ENCODE results near the gene CTTNBP2. TPM values are rescaled to one million over a fixed set of nuclear protein-coding genes. Genes with fewer than 3 reads are reported as not detected.

The CTTNBP2 gene
- total RNA-seq, 1 donor from 2014 or later, result not detected

DNA sequence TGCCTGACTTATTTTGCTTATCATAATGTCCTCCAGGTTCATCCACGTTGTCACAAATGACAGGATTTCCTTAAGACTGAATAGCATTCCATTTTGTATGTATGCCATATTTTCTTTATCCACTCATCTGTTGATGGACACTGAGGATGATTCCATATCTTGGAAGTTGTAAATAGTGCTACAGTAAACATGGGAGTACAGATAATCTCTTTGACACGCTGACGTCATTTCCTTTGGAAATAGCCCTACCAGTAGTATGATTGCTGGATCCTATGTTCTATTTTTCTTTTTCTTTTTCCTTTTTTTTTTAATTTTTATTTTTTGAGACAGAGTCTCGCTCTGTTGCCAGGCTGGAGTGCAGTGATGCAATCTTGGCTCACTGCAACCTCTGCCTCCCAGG is 167.6 kb downstream of the CTTNBP2 start:
- intact Hi-C loops (cut with micrococcal nuclease), result no loop called here

DNA sequence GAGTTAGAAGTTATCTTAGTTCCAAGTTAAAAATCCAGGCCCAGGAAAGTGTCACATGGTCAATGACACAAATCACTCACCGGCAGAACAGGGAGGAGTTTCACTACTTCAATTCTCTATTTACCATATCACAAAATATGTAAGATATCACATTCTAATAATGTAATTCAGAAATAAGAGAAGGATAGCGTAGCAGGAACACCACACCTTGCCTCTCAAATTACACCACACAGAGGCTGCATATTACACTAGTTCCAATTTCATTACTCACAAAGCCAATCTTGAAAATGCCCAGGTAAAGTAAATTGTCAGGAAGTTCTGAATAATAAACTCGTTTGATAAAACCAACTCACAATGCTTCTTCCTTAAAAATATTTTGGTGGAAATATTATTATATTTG is 169.2 kb downstream of the CTTNBP2 start:
- intact Hi-C loops (cut with micrococcal nuclease), result no loop called here

DNA sequence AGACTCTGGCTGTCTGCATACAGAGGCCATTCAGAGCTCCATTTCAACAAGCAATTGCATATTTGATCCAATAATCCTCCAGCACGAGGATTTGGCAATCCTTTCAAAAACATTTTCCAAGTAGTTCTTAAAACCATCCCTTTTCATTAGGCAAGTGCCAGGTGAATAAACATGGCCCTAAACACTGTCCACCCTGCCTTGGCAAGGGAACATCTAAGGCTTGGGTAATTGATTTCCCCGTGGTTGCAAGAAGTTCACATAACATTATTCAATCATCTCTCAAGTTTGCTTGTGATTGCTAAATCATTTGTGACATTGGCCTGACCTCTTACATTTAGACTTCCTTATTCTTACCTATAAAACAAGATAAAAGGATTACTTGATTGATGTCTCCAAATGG is 175.2 kb downstream of the CTTNBP2 start:
- intact Hi-C loops (cut with micrococcal nuclease), result no loop called here

DNA sequence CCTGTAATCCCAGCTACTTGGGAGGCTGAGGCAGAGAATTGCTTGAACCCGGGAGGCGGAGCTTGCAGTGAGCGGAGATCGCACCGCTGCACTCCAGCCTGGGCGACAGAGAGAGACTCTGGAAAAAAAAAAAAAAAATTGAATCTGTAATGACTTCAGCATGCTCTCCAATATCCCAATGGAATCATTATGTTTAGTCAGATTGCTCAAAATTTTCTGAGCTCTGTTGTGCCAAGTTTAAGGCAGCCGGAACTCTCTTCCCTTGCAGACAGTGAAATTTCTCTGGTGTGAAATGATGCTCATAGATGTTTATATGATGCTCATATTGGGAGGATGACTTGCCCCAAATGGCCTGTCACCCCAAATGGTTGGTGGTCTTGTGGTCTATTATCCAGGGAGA is 180.9 kb downstream of the CTTNBP2 start:
- intact Hi-C loops (cut with micrococcal nuclease), result no loop called here

DNA sequence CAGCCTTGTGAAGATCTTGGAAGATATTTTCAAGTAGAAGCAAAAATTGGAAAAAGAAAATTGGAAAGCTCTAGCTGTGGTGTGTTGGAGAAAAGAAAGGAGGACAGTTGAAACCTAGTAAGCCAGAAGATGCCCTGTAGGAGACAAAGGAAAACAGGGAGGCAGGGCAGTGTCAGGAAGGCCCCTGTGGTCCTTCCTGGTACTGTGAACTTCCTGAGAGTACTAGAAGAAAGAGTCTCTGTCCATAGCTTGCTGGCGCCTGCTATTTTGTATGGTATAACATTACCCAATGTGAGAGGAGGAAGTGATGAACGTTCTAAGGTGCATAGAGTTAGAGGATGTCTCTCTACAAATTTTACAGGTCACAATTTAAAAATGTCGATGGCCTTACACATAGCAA is 183.1 kb downstream of the CTTNBP2 start:
- intact Hi-C loops (cut with micrococcal nuclease), result no loop called here

DNA sequence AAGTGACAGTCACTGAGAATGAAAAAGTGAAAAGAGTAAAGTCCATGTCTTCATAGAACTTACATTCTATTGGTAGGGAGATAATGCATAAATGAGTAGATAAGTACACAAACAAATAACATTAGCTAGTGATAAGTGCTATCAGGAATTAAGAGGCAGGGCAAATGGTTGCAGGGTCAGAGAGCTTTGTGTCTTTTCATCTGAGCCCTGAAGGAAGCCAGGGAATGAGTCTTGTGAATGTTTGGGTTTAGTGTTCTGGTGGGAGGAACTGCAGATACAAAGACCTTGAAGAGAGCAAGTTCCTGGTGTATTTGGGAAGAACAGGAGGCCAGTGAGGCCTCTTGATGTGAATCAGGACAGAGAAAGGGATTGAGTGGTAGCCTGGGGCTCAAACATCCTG is 183.8 kb downstream of the CTTNBP2 start:
- intact Hi-C loops (cut with micrococcal nuclease), result no loop called here

DNA sequence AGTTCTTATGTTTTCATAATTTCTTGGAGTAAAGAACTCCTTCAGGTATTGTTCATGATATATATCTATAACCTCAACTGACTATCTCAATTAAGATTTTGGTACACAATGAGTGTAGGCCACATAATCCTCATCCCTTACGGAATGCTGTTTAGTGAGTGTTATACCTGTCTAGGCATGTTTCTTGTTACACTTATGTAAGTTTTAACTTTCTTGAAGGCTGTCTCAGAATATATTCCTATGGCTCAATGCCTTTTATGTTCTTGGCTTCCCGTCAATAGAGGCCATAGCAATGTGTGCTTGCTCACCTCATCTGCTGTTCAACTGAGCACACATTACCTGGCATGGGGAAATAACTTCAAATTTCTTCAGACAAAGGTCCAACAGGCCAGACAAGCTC is 185.1 kb downstream of the CTTNBP2 start:
- intact Hi-C loops (cut with micrococcal nuclease), result no loop called here

DNA sequence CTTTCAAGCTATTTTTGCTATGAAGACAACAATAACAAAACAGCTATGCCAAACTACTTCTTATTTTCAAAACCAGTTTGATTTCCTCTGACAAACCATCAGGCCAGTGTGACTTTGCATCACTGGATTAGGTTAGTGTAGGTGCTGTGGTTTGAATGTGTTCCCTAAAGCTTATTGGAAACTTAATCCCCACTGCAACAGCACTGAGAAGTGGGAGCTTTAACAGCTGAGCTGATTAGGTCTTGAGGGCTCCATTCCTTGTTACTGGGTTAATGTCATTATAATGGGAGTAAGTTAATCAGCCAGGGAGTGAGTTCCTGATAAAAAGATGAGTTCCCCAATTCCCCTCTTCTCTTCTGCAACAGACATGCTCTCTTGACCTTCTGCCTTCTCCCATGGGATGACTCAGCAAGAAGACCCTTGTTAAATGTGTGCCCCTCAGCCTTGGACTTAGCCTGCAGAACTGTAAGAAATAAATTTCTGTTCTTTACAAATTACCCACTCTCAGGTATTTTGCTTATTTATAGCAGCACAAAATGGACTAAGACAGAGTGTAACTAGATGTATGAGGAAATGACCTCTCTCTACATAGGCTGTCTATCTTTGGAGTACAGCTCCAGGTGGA is 186.8 kb downstream of the CTTNBP2 start:
- intact Hi-C loops (cut with micrococcal nuclease), result no loop called here

DNA sequence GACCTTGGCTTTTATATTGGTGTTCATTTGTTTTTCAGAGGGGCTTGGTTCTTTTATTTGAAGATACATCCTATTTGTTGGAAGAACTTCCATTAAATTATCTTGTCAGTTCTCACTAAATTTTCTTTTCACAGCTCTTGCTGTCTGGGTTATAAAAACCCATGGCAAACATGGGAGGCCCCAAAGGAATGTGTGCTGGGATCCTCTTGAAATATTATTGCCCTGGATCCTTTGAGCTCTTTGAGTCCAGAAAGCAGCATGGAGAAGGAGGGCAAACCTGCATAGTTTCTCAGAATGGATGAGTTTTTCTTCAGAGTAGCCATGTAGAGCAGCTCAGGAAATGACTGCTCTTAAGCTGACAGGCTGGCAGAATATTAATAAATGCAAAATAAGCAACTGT is 187.4 kb downstream of the CTTNBP2 start:
- intact Hi-C loops (cut with micrococcal nuclease), result no loop called here

DNA sequence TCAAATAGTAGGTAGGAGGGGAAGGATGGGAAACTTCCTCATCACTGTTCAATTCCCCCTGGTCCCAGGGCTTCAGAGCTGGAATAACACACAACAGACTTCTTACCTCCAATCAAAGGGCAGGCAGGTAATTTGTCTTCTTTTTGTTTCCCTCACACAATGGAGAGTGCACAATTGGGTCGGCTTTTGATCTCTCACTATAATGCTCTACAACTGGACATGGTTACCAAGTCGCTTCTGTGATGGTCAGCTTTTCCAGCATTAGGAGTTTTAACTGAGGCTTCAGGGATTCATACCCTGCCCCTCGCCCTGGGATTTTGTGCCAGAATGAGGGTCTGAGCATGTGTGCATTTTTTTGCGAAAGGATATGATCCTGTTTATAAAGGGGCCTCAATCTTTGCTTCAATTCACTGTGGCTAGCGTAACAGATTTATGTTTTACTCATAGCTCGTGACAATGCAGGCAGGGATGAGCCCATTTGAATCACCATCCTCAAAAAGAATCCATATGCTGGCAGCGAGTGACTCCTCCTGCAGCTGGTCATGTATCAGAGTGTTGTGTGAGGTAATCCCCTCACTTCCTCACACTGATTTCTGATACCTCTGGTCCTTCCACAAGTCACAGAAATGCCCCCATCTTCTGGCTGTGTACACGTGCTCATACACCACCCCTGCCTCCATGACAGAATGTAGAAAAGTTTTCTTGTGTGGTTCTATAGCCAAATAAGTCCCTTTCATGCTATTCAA is 189.6 kb downstream of the CTTNBP2 start:
- intact Hi-C loops (cut with micrococcal nuclease), result no loop called here

DNA sequence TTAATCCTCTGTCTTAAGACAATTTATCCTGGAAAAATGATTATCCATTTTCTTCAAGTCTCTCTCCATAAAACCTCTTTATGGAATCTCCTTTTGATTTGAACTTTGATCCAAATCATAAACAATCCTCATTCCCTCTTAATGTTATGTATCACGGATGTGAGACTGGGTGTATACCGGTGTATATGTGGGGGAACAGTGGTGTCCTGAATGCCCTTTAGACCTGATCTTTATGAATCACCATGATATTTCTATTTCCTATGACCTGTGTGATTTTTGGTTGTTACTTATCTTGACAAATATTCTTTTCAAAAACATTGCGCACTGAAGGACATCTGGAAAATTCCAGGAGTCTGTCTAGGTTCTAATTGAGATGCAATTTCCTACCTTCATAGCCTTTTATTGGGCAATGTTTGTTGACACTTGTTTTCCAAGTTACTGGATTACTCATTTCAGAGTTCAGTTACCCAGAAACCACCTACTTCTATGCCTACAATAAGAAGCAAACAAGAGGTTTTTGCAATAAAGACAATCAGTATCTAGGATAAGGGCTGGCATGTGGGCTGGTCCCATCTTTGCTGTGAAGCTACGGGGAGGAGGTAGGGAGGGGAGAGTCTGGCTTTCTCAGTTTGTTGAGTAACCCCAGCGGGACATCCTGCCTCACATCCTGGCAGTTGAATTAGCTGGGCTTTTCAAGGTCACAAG is 190.4 kb downstream of the CTTNBP2 start:
- intact Hi-C loops (cut with micrococcal nuclease), result no loop called here

DNA sequence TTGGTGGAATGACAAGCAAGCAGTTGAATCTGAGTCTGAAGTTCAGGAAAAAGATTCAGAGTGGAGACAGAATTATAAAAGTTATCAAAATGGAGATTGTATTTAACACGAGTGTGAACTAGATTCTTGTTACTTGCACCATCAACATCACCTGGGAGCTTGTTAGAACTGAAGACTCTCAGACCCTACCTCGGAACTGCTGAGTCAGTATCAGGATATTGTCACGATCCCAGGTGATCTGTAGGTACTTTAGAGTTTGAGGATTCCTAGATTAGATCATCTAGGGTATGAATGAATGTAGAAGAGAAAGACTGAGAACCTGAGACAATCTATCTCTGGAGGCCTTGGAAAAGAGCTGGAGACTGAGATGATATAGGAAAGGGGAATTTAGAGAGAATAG is 194.1 kb downstream of the CTTNBP2 start:
- intact Hi-C loops (cut with micrococcal nuclease), result no loop called here

DNA sequence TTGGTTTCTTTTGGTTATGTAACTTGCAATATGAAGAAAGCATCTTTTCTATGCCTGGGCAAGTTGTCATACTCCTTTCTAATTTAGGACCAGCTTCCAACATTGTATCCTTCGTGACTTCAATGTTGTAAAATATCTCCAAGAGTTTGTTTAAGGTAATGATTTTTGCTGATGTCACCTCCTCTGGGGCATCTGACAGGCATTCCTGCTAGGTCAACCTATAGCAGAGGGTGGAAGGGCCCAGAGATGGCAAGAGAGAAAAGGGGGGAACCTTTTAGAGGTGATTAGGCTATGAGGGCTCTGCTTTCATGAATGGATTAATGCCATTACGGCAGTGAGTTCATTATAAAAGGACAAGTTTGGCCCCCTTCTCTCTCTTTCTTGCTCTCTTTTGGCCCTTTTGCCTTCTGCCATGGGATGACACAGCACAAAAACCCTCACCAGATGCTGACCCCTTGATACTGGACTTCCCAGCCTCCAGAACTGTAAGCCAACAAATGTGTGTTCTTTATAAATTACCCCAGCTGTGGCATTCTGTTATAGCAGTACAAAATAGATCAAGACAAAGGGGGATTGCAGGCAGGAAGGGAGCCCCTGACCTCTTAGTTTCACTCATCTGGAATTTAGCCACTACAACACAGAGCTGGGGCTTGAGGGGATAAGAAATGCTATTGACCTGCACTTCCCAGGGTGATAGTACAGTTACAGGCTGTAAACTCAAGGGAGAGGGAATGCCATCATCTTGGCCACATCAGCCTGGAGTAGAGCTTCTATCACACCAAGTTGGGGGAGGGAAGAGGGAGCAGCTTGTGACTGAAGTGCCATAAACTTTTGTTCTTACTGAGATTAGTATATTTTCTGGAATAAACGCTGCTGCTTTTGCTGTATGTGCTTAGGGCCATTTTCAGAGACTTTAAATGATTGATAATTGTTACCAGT is 197.5 kb downstream of the CTTNBP2 start:
- intact Hi-C loops (cut with micrococcal nuclease), result no loop called here

DNA sequence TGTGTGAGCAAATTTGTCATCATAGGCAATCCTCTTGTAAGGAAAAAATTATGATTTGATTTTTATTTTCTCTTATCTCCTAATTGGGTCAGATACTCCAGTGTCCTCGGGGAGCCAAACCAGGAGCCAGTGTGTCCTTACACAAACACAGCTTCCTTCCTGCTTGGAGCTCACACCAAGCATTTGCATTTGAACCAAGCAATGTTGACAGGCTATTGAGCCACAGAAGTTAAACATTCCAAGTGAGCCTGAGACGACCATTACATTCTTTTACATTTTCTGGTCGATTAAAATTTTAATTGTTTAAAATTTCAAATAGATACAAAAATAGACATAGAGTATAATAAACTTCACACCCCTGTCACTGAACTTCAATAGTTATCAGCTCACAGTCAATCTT is 198.6 kb downstream of the CTTNBP2 start:
- intact Hi-C loops (cut with micrococcal nuclease), result loop anchor here (5.0 kb wide), 1 partner anchor 217 kb away; no protein-coding TSS in a partner anchor

DNA sequence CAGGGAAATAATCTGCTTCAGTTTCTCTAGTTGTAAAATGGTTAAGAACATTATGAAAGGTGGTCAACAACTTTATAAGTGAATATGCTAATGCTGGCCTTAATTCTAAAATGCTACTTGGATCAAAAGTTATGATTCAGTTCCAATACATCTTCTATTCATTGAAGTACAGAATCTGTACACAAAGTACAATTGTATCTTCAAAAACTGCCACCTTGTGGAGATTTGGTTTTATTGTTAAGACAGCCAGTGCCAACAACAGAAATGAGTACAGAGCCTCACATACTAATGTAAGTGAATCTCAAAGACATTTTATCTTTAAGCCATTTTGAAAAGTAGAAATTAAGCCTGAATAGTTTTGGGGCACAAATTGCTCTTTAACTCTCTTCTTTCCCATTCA is 199.4 kb downstream of the CTTNBP2 start:
- intact Hi-C loops (cut with micrococcal nuclease), result loop anchor here (5.0 kb wide), 1 partner anchor 217 kb away; no protein-coding TSS in a partner anchor

DNA sequence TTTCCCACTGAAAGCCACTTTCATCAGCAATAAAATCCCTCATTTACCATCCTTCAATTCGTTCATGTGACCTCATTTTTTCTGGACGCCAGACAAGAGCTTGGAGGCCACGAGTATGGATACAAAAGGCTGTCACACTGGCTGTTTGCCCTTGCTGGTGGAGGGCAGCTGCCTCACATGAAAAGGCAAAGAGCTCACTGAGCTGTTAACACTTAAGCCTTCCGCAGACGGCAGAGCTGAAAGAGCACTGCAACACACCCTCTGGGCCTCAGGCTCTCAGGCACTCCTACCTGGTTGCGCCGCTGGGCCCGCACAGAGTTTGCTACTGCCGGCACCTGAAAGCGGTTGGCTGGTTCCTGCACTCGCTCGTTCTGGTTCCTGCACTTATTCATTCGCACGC is 199.9 kb downstream of the CTTNBP2 start:
- intact Hi-C loops (cut with micrococcal nuclease), result loop anchor here (5.0 kb wide), 1 partner anchor 216 kb away; no protein-coding TSS in a partner anchor

DNA sequence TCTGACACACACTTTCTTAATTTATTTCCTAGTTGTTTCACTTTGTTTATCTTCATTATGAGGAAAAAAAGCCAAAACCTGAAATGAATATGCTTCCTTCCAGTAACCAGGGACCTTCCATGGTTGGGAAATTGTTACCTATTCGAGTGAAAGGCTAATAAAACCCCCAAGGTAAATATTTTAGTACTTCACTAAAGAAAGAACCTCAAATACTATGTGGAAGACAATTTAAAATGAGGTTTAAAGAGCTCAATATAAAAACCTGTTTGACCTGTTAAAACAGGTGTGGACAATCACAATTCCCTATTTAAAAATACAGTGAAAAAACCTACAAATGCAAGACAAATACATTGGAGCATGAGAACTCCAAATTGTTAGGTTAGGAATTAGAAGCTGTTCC is 200.8 kb downstream of the CTTNBP2 start:
- intact Hi-C loops (cut with micrococcal nuclease), result loop anchor here (5.0 kb wide), 1 partner anchor 215 kb away; no protein-coding TSS in a partner anchor

DNA sequence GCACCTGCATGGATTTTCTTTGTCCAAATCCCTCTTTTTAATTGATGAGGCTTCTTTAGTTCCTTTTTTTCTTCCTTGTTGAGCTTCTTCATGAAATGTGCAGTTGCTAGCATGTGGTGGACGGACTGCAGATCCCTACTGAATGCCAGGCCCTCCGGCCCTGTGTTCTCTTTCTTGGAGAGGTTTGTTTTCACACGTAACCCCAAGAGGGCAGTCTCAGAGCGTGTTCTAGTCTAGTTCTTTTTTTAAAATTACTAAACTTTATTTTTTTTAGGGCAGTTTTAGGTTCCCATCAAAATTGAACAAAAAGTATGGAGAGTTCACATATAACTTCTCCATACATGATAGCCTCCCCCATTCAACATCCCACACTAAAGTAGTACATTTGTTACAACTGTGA is 203.4 kb downstream of the CTTNBP2 start:
- intact Hi-C loops (cut with micrococcal nuclease), result loop anchor here (5.0 kb wide), 1 partner anchor 213 kb away; no protein-coding TSS in a partner anchor

DNA sequence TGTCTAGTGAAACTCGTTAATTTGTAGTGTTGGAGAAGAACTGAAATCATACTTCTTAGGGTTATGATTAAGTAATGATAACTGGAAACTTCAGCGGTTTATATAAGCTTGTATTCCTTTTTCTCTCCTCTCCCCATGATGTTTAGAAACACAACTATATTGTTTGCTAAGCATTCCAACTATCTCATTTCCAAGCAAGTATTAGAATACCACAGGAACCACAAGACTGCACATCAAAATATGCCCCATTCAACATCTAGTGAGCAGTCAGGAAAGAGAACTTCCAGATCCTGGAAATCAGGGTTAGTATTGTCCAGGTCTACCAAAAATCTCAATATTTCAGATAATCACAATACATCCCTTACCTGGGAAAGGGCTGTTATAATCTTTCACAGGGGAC is 205.8 kb downstream of the CTTNBP2 start:
- intact Hi-C loops (cut with micrococcal nuclease), result no loop called here

DNA sequence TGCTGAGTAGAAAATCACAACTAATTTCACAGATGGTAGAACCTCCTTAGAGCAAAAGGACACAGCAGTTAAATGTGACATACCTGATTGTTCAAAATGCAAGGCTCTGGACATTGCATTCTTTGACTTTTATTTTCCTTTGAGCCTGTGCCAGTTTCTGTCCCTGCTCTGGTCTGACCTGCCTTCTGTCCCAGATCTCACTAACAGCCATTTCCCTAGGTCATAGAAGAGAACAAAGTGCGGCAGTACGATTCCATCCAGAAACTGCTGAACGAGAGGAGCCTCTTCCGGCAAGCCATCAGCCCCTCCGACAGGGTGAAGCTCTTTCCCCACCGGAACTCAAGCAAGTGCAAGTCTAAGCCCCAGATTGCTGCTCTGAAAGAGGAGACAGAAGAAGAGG is 206.6 kb downstream of the CTTNBP2 start:
- intact Hi-C loops (cut with micrococcal nuclease), result no loop called here

DNA sequence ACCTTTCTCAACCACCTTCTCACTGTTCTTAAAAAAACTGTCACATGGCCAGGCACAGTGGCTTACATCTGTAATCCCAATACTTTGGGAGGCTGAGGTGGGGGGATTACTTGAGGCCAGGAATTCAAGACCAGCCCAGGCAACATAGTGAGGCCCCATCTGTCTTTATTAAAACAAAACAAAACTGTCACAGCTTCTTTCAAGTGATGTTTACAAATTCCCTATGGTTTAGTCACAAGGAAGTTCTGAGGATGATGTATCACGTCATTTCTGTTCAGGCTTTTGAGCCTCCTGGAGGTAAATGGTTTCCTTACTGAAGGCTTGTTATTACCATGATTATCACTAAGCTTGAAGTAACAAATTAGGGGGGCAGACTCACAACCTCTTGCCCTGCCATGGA is 207.2 kb downstream of the CTTNBP2 start:
- intact Hi-C loops (cut with micrococcal nuclease), result no loop called here
